Glutamatergic neuron (in vitro differentiated cells): ENCODE data around the gene TIMM9. TPM values are rescaled to one million over a fixed set of nuclear protein-coding genes. Genes with fewer than 3 reads are reported as not detected.
"Not testable (repeated sequence)": the region's sequence is repeated elsewhere in the genome, so short reads cannot be mapped to it uniquely, and the experiment has no call there.

Source experiments
- DNase-seq: peaks from one replicate; pipeline ENCODE4 v3.0.0; 2022
- H3K27ac Mint-ChIP-seq: one replicate; pipeline ENCODE4 v1.8.0; 2020; ENCODE audit warnings: mild to moderate bottlenecking, mixed read lengths, inconsistent platforms; ENCODE audit not compliant: unreplicated experiment
- H3K27me3 Mint-ChIP-seq: one replicate; pipeline ENCODE4 v1.8.0; 2020; ENCODE audit warnings: mild to moderate bottlenecking, moderate library complexity, mixed read lengths, inconsistent platforms; ENCODE audit not compliant: unreplicated experiment
- H3K36me3 Mint-ChIP-seq: one replicate; pipeline ENCODE4 v1.8.0; 2020; ENCODE audit warnings: mild to moderate bottlenecking, mixed read lengths, inconsistent platforms; ENCODE audit not compliant: unreplicated experiment
- H3K4me1 Mint-ChIP-seq: one replicate; pipeline ENCODE4 v1.8.0; 2020; ENCODE audit warnings: mild to moderate bottlenecking, low read depth, mixed read lengths, inconsistent platforms; ENCODE audit not compliant: unreplicated experiment
- H3K4me3 Mint-ChIP-seq: one replicate; pipeline ENCODE4 v1.8.0; 2020; ENCODE audit warnings: mild to moderate bottlenecking, mixed read lengths, inconsistent platforms; ENCODE audit not compliant: unreplicated experiment
- H3K9me3 Mint-ChIP-seq: one replicate; pipeline ENCODE4 v1.8.0; 2020; ENCODE audit warnings: mild to moderate bottlenecking, moderate library complexity, mixed read lengths, inconsistent platforms; ENCODE audit not compliant: unreplicated experiment
- total RNA-seq: library from RNA; stranded (reverse); fragmentation: NEBNext Ultra II Directional; extraction: Animal tissue kit (Norgen Biotek cat#: 25700); gene quantifications from one replicate; pipeline ENCODE4 v1.2.1, GENCODE V29; 2021; ENCODE audit not compliant: unreplicated experiment
- TF ChIP-seq, protein P1 (sequence below): fragments of 200-600 bp; sonication (generic); IDR thresholded peaks from one replicate; pipeline ENCODE4 v1.5.0; 2021; ENCODE audit not compliant: partially characterized antibody, unreplicated experiment

The TIMM9 gene
- total RNA-seq, 1 donor from 2014 or later = 41.6 TPM

DNA sequence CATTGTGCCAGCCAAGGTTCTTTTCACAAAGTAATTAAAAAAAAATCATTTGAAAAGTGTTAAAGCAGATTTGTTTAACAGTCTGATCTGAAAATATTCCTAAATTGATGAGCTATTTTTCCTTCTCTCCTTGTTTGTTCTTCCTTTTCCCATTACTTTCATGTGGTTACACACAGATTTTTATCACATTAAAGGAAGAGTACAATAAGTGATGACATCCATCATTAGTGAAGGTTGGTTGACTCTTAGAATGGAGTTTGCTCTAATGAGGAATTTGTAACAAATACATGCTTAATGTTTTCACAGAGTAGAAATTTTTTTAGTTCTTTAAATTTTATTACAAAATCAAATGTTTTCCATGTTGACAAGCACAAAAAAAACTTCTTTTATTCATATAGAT, 50.5 kb downstream of the TIMM9 start:
- no peaks in the 10 kb centered on the region for H3K27me3 Mint-ChIP-seq
- no peaks in the 10 kb centered on the region for H3K36me3 Mint-ChIP-seq
- no peaks in the 10 kb centered on the region for H3K4me1 Mint-ChIP-seq
- no peak overlapping the region for H3K27ac Mint-ChIP-seq
- DNase-seq = no peak
- H3K9me3 Mint-ChIP-seq = no peaks in the 10 kb centered on the region
- no peak overlapping the region for H3K4me3 Mint-ChIP-seq
- TF ChIP-seq, protein P1, sequence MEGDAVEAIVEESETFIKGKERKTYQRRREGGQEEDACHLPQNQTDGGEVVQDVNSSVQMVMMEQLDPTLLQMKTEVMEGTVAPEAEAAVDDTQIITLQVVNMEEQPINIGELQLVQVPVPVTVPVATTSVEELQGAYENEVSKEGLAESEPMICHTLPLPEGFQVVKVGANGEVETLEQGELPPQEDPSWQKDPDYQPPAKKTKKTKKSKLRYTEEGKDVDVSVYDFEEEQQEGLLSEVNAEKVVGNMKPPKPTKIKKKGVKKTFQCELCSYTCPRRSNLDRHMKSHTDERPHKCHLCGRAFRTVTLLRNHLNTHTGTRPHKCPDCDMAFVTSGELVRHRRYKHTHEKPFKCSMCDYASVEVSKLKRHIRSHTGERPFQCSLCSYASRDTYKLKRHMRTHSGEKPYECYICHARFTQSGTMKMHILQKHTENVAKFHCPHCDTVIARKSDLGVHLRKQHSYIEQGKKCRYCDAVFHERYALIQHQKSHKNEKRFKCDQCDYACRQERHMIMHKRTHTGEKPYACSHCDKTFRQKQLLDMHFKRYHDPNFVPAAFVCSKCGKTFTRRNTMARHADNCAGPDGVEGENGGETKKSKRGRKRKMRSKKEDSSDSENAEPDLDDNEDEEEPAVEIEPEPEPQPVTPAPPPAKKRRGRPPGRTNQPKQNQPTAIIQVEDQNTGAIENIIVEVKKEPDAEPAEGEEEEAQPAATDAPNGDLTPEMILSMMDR = no peak

DNA sequence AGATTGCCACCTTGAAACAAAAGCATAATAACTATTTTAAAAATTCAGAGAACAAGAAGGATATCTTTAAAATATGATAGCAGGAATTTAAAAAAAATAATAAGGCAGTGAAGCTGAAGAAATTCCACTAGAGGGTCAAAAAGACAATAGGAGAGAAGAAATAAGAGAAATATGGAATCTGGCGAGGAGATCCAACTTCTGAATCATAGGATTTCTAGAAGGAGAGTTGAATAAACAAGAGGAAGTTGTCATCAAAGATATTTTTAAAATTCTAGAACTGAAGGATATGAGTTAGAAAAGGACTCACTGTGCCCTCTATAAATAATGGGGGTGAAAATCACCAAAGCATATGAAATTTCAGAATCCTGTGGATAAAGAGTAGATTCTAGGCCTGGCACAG, 58.4 kb downstream of the TIMM9 start:
- H3K4me3 Mint-ChIP-seq = no peak overlapping the region
- no peaks in the 10 kb centered on the region for H3K4me1 Mint-ChIP-seq
- H3K27me3 Mint-ChIP-seq = no peaks in the 10 kb centered on the region
- DNase-seq = no peak
- no peak overlapping the region for H3K27ac Mint-ChIP-seq
- no peaks in the 10 kb centered on the region for H3K36me3 Mint-ChIP-seq
- H3K9me3 Mint-ChIP-seq = no peaks in the 10 kb centered on the region
- TF ChIP-seq, protein P1 = no peak

DNA sequence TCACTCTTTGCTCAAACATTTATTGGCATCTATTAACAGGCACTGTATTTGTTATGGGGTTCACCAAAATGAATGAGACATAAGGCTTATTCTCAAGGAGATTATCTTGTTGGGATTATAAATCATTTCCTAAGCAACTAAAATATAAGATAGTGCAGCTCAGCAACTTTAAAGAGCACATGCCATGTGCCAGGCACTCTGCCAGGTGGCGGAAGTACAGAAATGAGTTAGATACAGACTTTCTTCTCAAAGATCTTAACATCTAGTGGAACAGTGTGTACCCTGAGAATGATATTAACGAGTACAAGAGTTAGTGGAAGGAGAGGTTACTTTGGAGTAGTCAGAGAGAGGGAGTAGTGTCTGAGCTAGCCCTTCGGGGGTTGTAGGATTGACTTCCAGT, 60.0 kb downstream of the TIMM9 start:
- DNase-seq = no peak
- Mint-ChIP-seq H3K4me3 (no peak overlapping the region), H3K36me3 (no peaks in the 10 kb centered on the region), H3K27ac (no peak overlapping the region), H3K9me3 (no peaks in the 10 kb centered on the region), H3K4me1 (no peaks in the 10 kb centered on the region), H3K27me3 (no peaks in the 10 kb centered on the region)
- TF ChIP-seq, protein P1 = no peak

DNA sequence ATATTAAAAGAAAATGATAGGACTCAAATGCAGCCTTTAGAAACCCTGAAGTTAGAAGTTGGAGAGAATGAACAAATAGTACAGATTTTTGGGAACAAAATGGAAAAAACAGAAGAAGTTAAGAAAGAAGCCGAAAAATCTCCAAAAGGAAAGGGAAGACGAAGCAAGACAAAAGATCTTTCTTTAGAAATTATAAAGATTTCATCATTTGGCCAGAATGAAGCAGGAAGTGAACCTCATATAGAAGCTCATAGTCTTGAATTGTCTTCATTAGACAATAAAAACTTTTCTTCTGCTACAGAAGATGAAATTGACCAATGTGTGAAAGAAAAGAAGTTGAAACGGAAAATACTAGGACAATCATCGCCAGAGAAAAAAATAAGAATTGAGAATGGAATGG, 63.0 kb downstream of the TIMM9 start:
- H3K36me3 Mint-ChIP-seq = no peaks in the 10 kb centered on the region
- TF ChIP-seq, protein P1 = no peak

DNA sequence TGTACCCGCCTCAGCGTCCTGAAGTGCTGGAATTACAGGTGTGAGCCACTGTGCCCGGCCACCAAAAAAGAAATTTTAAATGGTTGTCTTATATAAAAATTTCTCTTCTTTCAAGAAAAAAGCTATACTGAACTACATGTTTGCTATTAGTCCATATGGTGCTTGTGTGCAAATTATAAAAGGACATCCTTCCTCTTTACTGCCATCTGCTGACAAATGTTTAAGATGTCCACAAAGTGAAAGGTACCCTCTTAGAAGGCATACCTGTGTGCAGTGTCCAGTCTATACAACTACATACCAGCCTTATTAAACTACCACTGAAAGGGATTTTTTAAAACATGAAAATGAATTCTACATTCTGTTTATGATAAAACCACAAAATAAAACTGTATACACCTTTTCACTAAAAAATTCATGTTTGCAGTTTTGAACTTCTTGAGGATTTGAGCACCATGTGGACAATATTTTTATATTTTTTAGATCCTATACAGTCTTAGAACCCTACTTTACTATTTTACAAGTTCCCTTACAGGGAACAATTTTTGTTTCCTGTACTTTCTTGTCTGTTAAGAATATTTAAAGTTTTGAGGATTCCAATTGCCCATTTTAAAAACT, 64.4 kb downstream of the TIMM9 start:
- Mint-ChIP-seq H3K4me1 (no peaks in the 10 kb centered on the region), H3K27ac (no peak overlapping the region), H3K9me3 (no peaks in the 10 kb centered on the region), H3K27me3 (no peaks in the 10 kb centered on the region), H3K4me3 (no peak overlapping the region), H3K36me3 (no peaks in the 10 kb centered on the region)
- no peak for DNase-seq
- TF ChIP-seq, protein P1 = no peak

More for the DNA sequence above, 63.0 kb downstream of the TIMM9 start:
- no peaks in the 10 kb centered on the region for H3K27me3 Mint-ChIP-seq
- H3K9me3 Mint-ChIP-seq = no peaks in the 10 kb centered on the region
- no peak overlapping the region for H3K27ac Mint-ChIP-seq
- H3K4me1 Mint-ChIP-seq = no peaks in the 10 kb centered on the region
- no peak for DNase-seq
- no peak overlapping the region for H3K4me3 Mint-ChIP-seq

DNA sequence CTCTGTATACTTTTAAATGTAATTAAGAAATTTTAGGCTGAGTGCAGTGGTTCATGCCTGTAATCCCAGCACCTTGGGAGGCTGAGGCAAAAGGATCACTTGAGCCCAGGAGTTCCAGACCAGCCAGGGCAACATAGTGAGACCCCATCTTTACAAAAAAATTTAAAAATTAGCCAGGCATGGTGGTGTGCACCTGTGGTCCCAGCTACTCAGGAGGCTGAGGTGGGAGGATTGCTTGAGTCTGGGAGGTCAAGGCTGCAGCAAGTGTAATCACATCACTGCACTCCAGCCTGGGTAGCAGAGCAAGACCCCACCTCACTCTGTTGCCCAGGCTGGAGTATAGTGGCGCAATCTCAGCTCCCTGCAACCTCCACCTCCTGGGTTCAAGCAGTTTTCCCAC, 65.1 kb downstream of the TIMM9 start:
- not testable (repeated sequence) for H3K9me3 Mint-ChIP-seq, H3K4me3 Mint-ChIP-seq, H3K27ac Mint-ChIP-seq, H3K36me3 Mint-ChIP-seq, H3K4me1 Mint-ChIP-seq, H3K27me3 Mint-ChIP-seq, DNase-seq
